Measurements from ENCODE around the gene PPFIA3.
"Not testable (repeated sequence)": the region's sequence is repeated elsewhere in the genome, so short reads cannot be mapped to it uniquely, and the experiment has no call there.

The PPFIA3 gene

GRCh38 chr19:49130325-49130724 lies 11.0 kb downstream of the PPFIA3 start:
- no peak overlapping the region for H3K9ac ChIP-seq (ENCODE audit: low read length)
- no peaks in the 10 kb centered on the region for H3K36me3 ChIP-seq (ENCODE audit: control insufficient read depth, insufficient read depth, low read length)
- H3K27me3 ChIP-seq (ENCODE audit: control insufficient read depth, insufficient read depth, low read length) = no peaks in the 10 kb centered on the region
- no peaks in the 10 kb centered on the region for H3K9me3 ChIP-seq (ENCODE audit: control insufficient read depth, low read length)
- peaks cover 36% of the 10 kb centered on the region for H3K4me1 ChIP-seq (ENCODE audit: control insufficient read depth, insufficient read depth, low read length)
- H3K4me3 ChIP-seq (ENCODE audit: low read length) = no peak overlapping the region

GRCh38 chr19:49132974-49133609 lies 13.7 kb downstream of the PPFIA3 start:
- Histone ChIP-seq H3K4me1 (ENCODE audit: control insufficient read depth, insufficient read depth, low read length) (peaks cover 35% of the 10 kb centered on the region), H3K9ac (ENCODE audit: low read length) (peak overlapping the region; percentile 22), H3K4me3 (ENCODE audit: low read length) (peak overlapping the region; percentile 36), H3K36me3 (ENCODE audit: control insufficient read depth, insufficient read depth, low read length) (no peaks in the 10 kb centered on the region), H3K9me3 (ENCODE audit: control insufficient read depth, low read length) (no peaks in the 10 kb centered on the region), H3K27me3 (ENCODE audit: control insufficient read depth, insufficient read depth, low read length) (no peaks in the 10 kb centered on the region)

DNA sequence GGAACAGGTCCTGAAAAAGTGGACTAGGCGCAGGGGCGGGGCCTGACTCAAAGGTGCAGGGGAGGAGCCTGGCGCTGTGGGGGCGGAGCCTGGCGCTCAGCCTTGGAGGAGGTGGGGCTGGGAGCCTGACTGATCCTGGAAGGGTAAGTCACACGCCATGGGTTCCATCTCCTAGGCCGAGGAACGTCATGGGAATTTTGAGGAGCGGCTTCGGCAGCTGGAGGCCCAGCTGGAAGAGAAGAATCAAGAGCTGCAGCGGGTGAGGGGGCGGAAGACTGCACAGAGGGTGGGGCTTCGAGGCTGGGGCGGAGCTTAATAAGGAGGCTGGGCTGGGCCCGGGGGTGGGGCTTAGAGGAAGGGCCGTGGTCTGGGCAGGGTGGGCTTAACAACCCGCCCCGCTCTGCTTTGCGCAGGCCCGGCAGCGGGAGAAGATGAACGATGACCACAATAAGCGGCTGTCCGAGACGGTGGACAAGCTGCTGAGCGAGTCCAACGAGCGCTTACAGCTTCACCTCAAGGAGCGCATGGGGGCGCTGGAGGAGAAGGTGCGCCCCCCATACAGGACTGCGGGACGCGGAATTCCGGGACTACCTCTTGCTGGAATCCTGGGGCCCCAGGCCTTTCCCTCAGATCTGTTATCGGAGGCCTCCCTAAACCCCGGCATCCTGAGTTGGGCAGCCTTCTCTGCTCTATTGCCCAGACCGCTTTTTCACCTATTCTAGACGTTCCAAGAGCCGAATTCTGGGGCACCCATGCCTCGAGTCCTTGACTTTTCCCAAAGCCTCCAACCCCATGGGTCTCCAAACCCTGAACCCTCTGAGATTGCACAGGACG lies 14.5 kb downstream of the PPFIA3 start:
- Histone ChIP-seq H3K4me3 (ENCODE audit: low read length) (peak overlapping the region; percentile 36), H3K36me3 (ENCODE audit: control insufficient read depth, insufficient read depth, low read length) (no peaks in the 10 kb centered on the region), H3K9me3 (ENCODE audit: control insufficient read depth, low read length) (no peaks in the 10 kb centered on the region), H3K4me1 (ENCODE audit: control insufficient read depth, insufficient read depth, low read length) (peaks cover 28% of the 10 kb centered on the region), H3K9ac (ENCODE audit: low read length) (peak overlapping the region; percentile 22), H3K27me3 (ENCODE audit: control insufficient read depth, insufficient read depth, low read length) (no peaks in the 10 kb centered on the region)

DNA sequence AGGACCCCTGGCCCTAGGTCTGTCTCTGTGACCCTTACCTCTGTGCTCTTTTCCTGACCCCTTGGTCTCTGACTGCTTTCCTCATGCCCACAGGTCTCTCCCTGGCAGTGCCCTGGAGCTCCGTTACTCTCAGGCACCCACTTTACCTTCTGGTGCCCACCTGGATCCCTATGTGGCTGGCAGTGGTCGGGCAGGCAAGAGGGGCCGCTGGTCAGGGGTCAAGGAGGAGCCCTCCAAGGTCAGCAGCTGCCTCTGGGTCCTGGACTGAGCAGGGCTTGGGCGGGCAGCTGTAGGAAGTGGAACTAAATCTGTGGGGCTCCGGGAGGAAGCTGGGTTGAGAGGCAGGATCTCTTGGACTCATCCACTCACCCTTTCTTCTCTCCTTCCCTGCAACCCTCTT lies 16.3 kb downstream of the PPFIA3 start:
- H3K4me3 ChIP-seq (ENCODE audit: low read length) = no peak overlapping the region
- no peaks in the 10 kb centered on the region for H3K27me3 ChIP-seq (ENCODE audit: control insufficient read depth, insufficient read depth, low read length)
- H3K36me3 ChIP-seq (ENCODE audit: control insufficient read depth, insufficient read depth, low read length) = no peaks in the 10 kb centered on the region

GRCh38 chr19:49136771-49137171 lies 17.4 kb downstream of the PPFIA3 start:
- H3K9me3 ChIP-seq (ENCODE audit: control insufficient read depth, low read length) = no peaks in the 10 kb centered on the region
- no peak overlapping the region for H3K9ac ChIP-seq (ENCODE audit: low read length)
- no peaks in the 10 kb centered on the region for H3K27me3 ChIP-seq (ENCODE audit: control insufficient read depth, insufficient read depth, low read length)
- H3K4me1 ChIP-seq (ENCODE audit: control insufficient read depth, insufficient read depth, low read length) = peaks cover 26% of the 10 kb centered on the region
- H3K36me3 ChIP-seq (ENCODE audit: control insufficient read depth, insufficient read depth, low read length) = no peaks in the 10 kb centered on the region
- H3K4me3 ChIP-seq (ENCODE audit: low read length) = no peak overlapping the region

More for the DNA sequence above, 16.3 kb downstream of the PPFIA3 start:
- no peak overlapping the region for H3K9ac ChIP-seq (ENCODE audit: low read length)
- peaks cover 26% of the 10 kb centered on the region for H3K4me1 ChIP-seq (ENCODE audit: control insufficient read depth, insufficient read depth, low read length)
- no peaks in the 10 kb centered on the region for H3K9me3 ChIP-seq (ENCODE audit: control insufficient read depth, low read length)

DNA sequence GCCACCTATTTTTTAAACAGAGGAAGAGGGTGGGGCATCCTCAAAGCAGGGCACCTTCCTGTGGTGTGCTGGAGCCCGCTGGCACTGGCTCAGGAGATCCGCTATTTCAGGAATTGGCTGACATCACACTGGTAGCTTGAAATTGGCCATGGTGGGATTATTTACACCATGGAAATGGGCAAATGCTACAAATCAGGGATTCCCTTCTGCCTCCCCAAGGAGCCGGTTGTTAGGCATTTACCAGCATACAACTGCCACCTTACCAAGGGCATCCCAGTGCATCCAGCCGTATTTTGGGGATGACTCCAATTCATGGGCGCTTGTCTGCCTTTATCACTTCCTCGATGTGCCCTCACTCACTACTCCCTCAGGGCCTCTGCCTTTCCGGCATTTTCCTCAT lies 21.6 kb downstream of the PPFIA3 start:
- H3K36me3 ChIP-seq (ENCODE audit: control insufficient read depth, insufficient read depth, low read length) = no peaks in the 10 kb centered on the region
- no peak overlapping the region for H3K9ac ChIP-seq (ENCODE audit: low read length)
- H3K4me1 ChIP-seq (ENCODE audit: control insufficient read depth, insufficient read depth, low read length) = peaks cover 12% of the 10 kb centered on the region
- no peaks in the 10 kb centered on the region for H3K9me3 ChIP-seq (ENCODE audit: control insufficient read depth, low read length)
- H3K4me3 ChIP-seq (ENCODE audit: low read length) = no peak overlapping the region
- H3K27me3 ChIP-seq (ENCODE audit: control insufficient read depth, insufficient read depth, low read length) = no peaks in the 10 kb centered on the region

- Histone ChIP-seq H3K27me3 (ENCODE audit: control insufficient read depth, insufficient read depth, low read length) (no peaks in the 10 kb centered on the region), H3K9me3 (ENCODE audit: control insufficient read depth, low read length) (no peaks in the 10 kb centered on the region), H3K9ac (ENCODE audit: low read length) (no peak overlapping the region), H3K4me1 (ENCODE audit: control insufficient read depth, insufficient read depth, low read length) (peaks cover 10% of the 10 kb centered on the region), H3K4me3 (ENCODE audit: low read length) (no peak overlapping the region), H3K36me3 (ENCODE audit: control insufficient read depth, insufficient read depth, low read length) (no peaks in the 10 kb centered on the region)
These were observed 22.0 kb downstream of the PPFIA3 start for GRCh38 chr19:49141352-49141751.

GRCh38 chr19:49142866-49143335 lies 23.6 kb downstream of the PPFIA3 start:
- Histone ChIP-seq H3K4me3 (ENCODE audit: low read length) (peak overlapping the region; percentile 60), H3K9me3 (ENCODE audit: control insufficient read depth, low read length) (no peaks in the 10 kb centered on the region), H3K36me3 (ENCODE audit: control insufficient read depth, insufficient read depth, low read length) (no peaks in the 10 kb centered on the region), H3K27me3 (ENCODE audit: control insufficient read depth, insufficient read depth, low read length) (no peaks in the 10 kb centered on the region), H3K4me1 (ENCODE audit: control insufficient read depth, insufficient read depth, low read length) (peaks cover 10% of the 10 kb centered on the region), H3K9ac (ENCODE audit: low read length) (peak overlapping the region; percentile 43)

DNA sequence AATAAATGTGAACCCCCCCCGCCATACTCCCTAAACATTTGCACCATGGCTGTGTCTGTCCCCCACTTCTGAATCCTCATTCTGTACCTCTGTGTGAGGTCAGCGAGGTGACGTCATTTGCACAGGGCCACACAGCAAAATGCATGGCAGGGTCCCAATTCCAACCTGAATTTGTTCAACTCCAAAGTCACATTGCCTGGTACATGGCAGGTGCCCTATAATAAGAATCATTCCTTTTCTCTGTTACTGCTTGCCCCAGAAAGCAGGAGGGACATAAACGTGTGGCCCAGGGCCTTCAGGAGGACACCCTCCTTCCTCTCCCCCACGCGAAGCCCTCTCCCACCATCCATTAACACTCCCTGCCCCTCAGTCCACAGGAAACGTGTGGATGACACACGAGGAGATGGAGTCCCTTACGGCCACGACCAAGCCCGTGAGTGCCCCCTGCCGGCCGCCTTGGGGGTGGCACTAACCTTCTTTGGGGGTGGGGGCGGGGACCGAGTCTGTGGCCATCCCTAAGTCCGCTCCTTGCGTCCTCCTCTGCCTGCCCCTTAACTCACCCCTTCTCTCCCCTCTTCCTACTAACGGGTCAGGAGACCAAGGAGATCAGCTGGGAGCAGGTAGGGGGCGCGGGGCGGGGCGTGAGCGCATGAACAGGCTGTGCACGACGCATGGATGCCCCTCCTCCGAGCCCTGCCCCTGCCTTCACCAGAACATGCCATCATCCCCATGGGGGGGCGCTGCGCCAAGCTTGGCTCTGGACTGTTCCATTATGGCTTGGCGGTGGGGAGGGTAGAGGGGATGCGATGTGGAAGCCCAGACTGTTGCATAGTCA lies 26.4 kb downstream of the PPFIA3 start:
- no peak overlapping the region for H3K9ac ChIP-seq (ENCODE audit: low read length)
- no peaks in the 10 kb centered on the region for H3K9me3 ChIP-seq (ENCODE audit: control insufficient read depth, low read length)
- H3K4me1 ChIP-seq (ENCODE audit: control insufficient read depth, insufficient read depth, low read length) = peaks cover 28% of the 10 kb centered on the region
- H3K36me3 ChIP-seq (ENCODE audit: control insufficient read depth, insufficient read depth, low read length) = no peaks in the 10 kb centered on the region
- no peaks in the 10 kb centered on the region for H3K27me3 ChIP-seq (ENCODE audit: control insufficient read depth, insufficient read depth, low read length)
- no peak overlapping the region for H3K4me3 ChIP-seq (ENCODE audit: low read length)

GRCh38 chr19:49146408-49146770 lies 27.0 kb downstream of the PPFIA3 start:
- peaks cover 31% of the 10 kb centered on the region for H3K4me1 ChIP-seq (ENCODE audit: control insufficient read depth, insufficient read depth, low read length)
- not testable (repeated sequence) for H3K9me3 ChIP-seq (ENCODE audit: control insufficient read depth, low read length); H3K9ac ChIP-seq (ENCODE audit: low read length); H3K27me3 ChIP-seq (ENCODE audit: control insufficient read depth, insufficient read depth, low read length); H3K4me3 ChIP-seq (ENCODE audit: low read length); H3K36me3 ChIP-seq (ENCODE audit: control insufficient read depth, insufficient read depth, low read length)

GRCh38 chr19:49148044-49148682 lies 28.8 kb downstream of the PPFIA3 start:
- Histone ChIP-seq H3K27me3 (ENCODE audit: control insufficient read depth, insufficient read depth, low read length) (no peaks in the 10 kb centered on the region), H3K9me3 (ENCODE audit: control insufficient read depth, low read length) (no peaks in the 10 kb centered on the region), H3K4me1 (ENCODE audit: control insufficient read depth, insufficient read depth, low read length) (peaks cover 27% of the 10 kb centered on the region), H3K9ac (ENCODE audit: low read length) (no peak overlapping the region), H3K4me3 (ENCODE audit: low read length) (no peak overlapping the region), H3K36me3 (ENCODE audit: control insufficient read depth, insufficient read depth, low read length) (no peaks in the 10 kb centered on the region)
